ENCODE data around the gene USP25.

Gene USP25

GRCh38 chr21:15755125-15755524 lies 25.3 kb downstream of the USP25 start (continued):
- TF ChIP-seq ZNF423 (tag by site-specific recombination; IDR thresholded peaks at IDR 0.05) (no peak), HIC1 (tag by site-specific recombination; IDR thresholded peaks at IDR 0.05) (no peak), CTCF (tag by site-specific recombination; IDR thresholded peaks at IDR 0.05) (no peak), ZNF280D (tag by site-specific recombination; IDR thresholded peaks at IDR 0.05) (no peak), TSHZ1 (tag by site-specific recombination; IDR thresholded peaks at IDR 0.05; ENCODE audit: borderline replicate concordance) (no peak)

GRCh38 chr21:15759469-15759868 lies 29.7 kb downstream of the USP25 start:
- TF ChIP-seq ZNF292 (tag by site-specific recombination; IDR thresholded peaks at IDR 0.05; ENCODE audit: borderline replicate concordance, low read depth) (no peak), ZNF660 (tag by site-specific recombination; IDR thresholded peaks at IDR 0.05) (no peak), FEZF1 (tag by site-specific recombination; IDR thresholded peaks at IDR 0.05) (no peak)
- Histone ChIP-seq H3K4me1 (ENCODE audit: control insufficient read depth, insufficient read depth, low read length) (peaks cover 11% of the 10 kb centered on the region), H3K27ac (ENCODE audit: extremely low read depth, low read depth, low read length) (no peak overlapping the region), H3K4me3 (ENCODE audit: low read depth, low read length) (no peak overlapping the region), H3K36me3 (ENCODE audit: control insufficient read depth in 2 of 2, insufficient read depth in 1 of 2, low read length in 2 of 2) (no peaks in the 10 kb centered on the region), H3K9me3 (ENCODE audit: control insufficient read depth, insufficient read depth, low read depth, low read length) (no peaks in the 10 kb centered on the region)
- CTCF ChIA-PET: interaction anchor here (0.6 kb wide), 1 partner anchor 102 kb away, joined by 5 read pairs; no protein-coding TSS in a partner anchor
- POLR2A ChIA-PET: no interaction called here

- Histone ChIP-seq H3K36me3 (ENCODE audit: control insufficient read depth in 2 of 2, insufficient read depth in 1 of 2, low read length in 2 of 2) (no peaks in the 10 kb centered on the region), H3K4me3 (ENCODE audit: low read depth, low read length) (no peak overlapping the region), H3K27ac (ENCODE audit: extremely low read depth, low read depth, low read length) (no peak overlapping the region), H3K9me3 (ENCODE audit: control insufficient read depth, insufficient read depth, low read depth, low read length) (no peaks in the 10 kb centered on the region), H3K4me1 (ENCODE audit: control insufficient read depth, insufficient read depth, low read length) (peaks cover 11% of the 10 kb centered on the region)
- ChIA-PET POLR2A (no interaction called here), CTCF (no interaction called here)
- TF ChIP-seq AEBP2 (tag by site-specific recombination; IDR thresholded peaks at IDR 0.05; ENCODE audit: borderline replicate concordance): no peak
- no peak for TF ChIP-seq ZNF274 (IDR thresholded peaks at IDR 0.05; ENCODE audit: low read length)
- TF ChIP-seq ZNF274 (tag by site-specific recombination; IDR thresholded peaks at IDR 0.05; ENCODE audit: borderline replicate concordance): no peak
- 0 out of 2 replicates have a peak, but pooled peaks have one; percentile 4 for TF ChIP-seq PRDM1 (tag by site-specific recombination; IDR thresholded peaks at IDR 0.05)
- TF ChIP-seq FEZF1 (tag by site-specific recombination; IDR thresholded peaks at IDR 0.05): peak; percentile 23; the same call in 1 of the 2 replicates
- TF ChIP-seq PRDM10 (tag by site-specific recombination; IDR thresholded peaks at IDR 0.05): no peak
These were observed 31.8 kb downstream of the USP25 start for GRCh38 chr21:15761507-15762100.

All from HEK293 (cell line).